Activated CD8-positive, alpha-beta memory T cell treated with anti-CD3 and anti-CD28 coated beads, Interleukin-2, amount 50 U/mL, for 24 hours (primary cell): ENCODE measurements around the gene INSYN2B.
"Not testable (repeated sequence)": the region's sequence is repeated elsewhere in the genome, so short reads cannot be mapped to it uniquely, and the experiment has no call there.

Experiments
- DNase-seq: peaks from one replicate; pipeline ENCODE4 v3.0.0-alpha.2; 2020; ENCODE audit errors: extremely low read depth

The INSYN2B gene

GRCh38 chr5:169971780-169972179 is 8.5 kb downstream of the INSYN2B start:
- DNase-seq, result no peak

- DNase-seq, result no peak
These were observed 9.2 kb downstream of the INSYN2B start for GRCh38 chr5:169970911-169971765.

- no peak for DNase-seq
These were observed 10.0 kb downstream of the INSYN2B start for GRCh38 chr5:169970339-169970738.

- no peak for DNase-seq
These were observed 16.0 kb downstream of the INSYN2B start for GRCh38 chr5:169964246-169964645.

- no peak for DNase-seq
These were observed 19.6 kb downstream of the INSYN2B start for GRCh38 chr5:169960659-169961058.

- DNase-seq, result no peak
These were observed 22.0 kb downstream of the INSYN2B start for GRCh38 chr5:169958278-169958677.

- DNase-seq, result no peak
These were observed 23.5 kb downstream of the INSYN2B start for GRCh38 chr5:169956756-169957155.

GRCh38 chr5:169956126-169956525 is 24.2 kb downstream of the INSYN2B start:
- no peak for DNase-seq

GRCh38 chr5:169954786-169955185 is 25.5 kb downstream of the INSYN2B start:
- no peak for DNase-seq

- DNase-seq, result not testable (repeated sequence)
These were observed 27.1 kb downstream of the INSYN2B start for GRCh38 chr5:169953196-169953595.

GRCh38 chr5:169950333-169950732 is 30.0 kb downstream of the INSYN2B start:
- no peak for DNase-seq

- no peak for DNase-seq
These were observed 33.5 kb downstream of the INSYN2B start for GRCh38 chr5:169946743-169947295.

- no peak for DNase-seq
These were observed 34.4 kb downstream of the INSYN2B start for GRCh38 chr5:169945831-169946261.

- no peak for DNase-seq
These were observed 35.2 kb downstream of the INSYN2B start for GRCh38 chr5:169944922-169945680.

- no peak for DNase-seq
These were observed 36.2 kb downstream of the INSYN2B start for GRCh38 chr5:169944115-169944514.

- DNase-seq, result no peak
These were observed 37.3 kb downstream of the INSYN2B start for GRCh38 chr5:169943026-169943425.

GRCh38 chr5:169942181-169942580 is 38.1 kb downstream of the INSYN2B start:
- DNase-seq, result no peak

- no peak for DNase-seq
These were observed 38.8 kb downstream of the INSYN2B start for GRCh38 chr5:169941542-169941941.

GRCh38 chr5:169939731-169940130 is 40.6 kb downstream of the INSYN2B start:
- DNase-seq, result no peak

- DNase-seq, result no peak
These were observed 41.9 kb downstream of the INSYN2B start for GRCh38 chr5:169938439-169938838.

- DNase-seq, result no peak
These were observed 44.5 kb downstream of the INSYN2B start for GRCh38 chr5:169935762-169936161.

- no peak for DNase-seq
These were observed 45.3 kb downstream of the INSYN2B start for GRCh38 chr5:169934990-169935389.

- no peak for DNase-seq
These were observed 46.7 kb downstream of the INSYN2B start for GRCh38 chr5:169933616-169934015.
